DMS153 (cell line): ENCODE data around the gene APP.

Experiments used
- DNase-seq: peaks from one replicate; lab custom pipeline; 2025; lab: John Stamatoyannopoulos, UW

Gene APP

DNA sequence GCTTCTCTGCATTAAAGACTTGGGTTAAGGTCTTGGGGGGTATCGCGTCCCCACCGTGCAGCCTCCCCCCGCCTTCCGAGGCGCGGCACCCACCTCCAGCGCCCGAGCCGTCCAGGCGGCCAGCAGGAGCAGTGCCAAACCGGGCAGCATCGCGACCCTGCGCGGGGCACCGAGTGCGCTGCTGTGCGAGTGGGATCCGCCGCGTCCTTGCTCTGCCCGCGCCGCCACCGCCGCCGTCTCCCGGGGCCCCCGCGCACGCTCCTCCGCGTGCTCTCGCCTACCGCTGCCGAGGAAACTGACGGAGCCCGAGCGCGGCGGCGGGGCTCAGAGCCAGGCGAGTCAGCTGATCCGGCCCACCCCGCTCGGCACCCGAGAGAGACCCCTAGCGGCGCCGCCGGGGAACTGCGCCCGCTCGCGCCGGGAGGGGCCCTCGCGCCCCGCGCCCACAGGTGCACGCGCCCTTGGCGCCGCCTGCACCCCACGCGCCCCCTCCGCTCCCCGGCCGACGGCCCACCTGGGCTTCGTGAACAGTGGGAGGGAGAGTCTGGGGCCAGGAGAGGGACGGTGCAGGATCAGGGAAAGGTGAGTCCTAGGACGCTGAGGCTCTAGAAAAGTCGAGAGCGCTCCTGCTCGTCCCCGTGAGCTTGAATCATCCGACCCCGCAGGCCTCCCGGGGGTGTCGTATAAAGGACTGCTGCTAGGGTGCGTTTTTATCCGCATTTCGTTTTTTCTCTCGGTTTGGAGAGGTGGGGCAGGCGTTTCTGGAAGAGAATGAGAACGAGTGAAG is at the start of gene APP:
Gene APP, minus strand, starts transcription at position 300 of the 787 bp plus-strand sequence. Its CDS starts 150 bp downstream, at position 150.
- DNase-seq, result peak; percentile 43

DNA sequence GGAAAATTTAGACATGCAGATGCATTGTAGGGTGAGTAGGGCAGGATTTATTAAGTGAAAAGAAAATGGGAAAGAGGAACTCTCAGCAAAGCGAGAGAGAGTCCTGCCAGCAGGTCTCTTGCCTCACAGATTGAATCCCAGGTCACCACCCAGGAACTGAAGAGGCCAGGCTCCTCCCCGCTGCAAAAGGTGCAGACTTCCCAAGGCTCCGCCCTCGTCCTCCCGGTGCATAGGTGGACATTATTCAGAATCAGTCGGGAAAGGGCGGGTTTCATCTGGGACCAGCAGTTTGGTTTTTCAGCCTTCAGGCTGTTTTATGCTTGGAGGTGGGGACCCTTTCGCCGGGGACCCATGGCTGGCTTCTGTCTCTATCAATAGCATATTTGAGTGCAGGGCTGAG is 41.6 kb upstream of the APP start:
- DNase-seq, result no peak

DNA sequence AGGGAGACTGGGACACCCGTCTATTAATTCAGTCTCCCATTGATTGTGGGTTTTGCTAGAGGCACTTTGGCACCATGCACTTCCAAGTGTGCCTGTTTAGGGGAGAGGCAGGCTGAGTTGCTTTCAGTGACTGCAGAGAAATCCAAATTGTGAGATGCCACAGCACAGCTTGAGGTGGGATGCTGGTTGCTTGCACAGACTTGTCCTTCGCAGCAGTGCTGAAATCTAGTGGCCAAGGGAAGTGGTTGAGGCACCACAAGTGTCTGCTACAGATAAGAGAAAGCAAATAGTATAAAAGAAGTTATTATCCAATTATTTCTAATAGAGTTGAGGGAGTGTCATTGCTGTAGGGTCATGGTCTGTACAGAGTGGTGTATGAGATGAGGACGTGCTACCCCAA is 40.0 kb upstream of the APP start:
- DNase-seq, result no peak

DNA sequence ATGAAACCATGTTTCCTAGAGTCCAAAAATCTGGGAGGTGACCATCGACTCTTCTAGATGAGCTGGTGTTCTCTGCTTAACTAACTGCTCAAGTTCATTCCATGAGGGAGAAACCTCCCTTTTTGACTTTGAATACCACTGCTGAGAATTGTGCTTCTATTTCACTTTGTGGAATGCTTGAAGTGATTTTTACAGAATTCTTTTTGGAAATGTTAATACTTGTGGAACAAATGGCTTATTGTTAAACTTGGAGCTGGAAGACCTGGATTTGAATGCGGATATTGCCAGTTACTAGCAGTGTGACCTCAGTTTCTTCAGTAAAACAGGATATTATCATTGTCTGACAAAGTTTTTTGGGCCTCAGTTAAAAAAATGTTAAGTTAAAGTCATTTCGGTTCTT is 36.5 kb upstream of the APP start:
- no peak for DNase-seq

DNA sequence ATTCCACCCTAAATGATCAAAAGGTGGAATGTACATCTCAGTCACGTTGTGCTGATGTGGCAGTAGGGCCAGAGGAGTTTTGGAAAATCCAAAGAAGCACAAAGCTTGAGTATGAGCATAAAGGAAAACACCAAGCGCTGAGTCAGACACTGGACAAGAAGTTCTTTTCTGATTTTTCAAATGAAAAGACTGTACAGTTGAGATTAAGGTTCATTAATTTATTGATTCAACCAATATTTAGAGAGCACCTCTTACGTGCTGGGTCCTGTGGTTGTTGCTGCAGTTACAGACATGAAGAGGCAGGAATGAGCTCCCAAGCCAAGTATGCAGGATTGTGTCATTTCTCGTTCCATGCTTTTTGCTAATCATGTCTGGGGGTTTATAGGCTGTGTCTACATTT is 28.9 kb upstream of the APP start:
- no peak for DNase-seq

DNA sequence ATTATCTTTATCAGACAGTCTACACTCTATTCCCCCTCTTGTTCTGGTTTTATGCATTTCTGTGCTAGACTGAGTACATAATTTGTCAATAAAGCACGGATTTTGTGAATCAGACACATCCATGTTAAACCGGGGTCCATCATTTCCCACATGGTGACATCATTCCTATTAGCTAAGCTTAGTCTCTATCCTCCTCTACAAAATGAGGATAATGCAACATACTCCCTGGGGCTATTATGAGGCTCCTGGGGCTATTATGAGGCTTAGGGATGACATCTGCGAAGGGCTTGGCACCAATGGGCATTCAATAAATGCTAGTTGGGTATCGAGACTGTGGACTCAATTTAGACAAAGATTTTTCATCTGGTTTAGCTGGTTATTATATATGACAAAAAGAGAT is 25.1 kb upstream of the APP start:
- no peak for DNase-seq

DNA sequence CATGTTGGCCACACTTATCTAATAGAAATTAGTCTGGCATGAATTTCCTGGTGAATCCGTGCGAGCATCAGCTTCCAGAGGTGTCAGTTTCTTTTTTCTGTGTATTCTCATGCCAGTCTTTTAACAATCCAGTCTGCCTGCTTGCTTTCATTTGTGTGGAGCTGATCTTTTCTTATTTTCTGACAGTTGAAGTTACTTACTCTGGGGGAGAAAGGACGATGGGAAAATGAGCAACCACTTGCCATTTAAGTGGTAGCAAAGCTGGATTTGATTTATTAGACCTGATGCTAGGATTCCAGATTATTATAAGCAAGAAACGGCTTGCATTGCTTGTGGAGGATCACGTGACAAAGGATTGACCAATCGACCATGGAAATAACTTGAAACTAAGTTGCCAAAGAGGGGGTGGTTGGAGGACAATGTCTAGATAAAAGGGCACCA is 24.3 kb upstream of the APP start:
- DNase-seq, result no peak

DNA sequence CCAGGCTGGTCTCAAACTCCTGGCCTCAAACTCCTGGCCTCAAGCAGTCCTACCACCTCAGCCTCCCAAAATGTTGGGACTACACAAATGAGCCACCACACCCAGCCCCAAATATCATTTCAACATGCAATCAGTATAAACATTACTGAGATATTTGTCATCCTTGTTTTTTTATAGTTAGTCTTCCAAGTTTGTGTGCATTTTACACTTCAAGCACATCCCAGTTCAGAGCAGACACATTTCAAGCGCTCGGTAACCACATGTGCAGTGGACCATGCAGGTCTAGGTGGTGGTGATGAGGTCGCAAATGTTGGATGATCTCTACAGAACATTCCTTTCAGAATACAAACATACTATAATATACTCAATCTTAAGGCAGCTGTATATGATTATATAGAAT is 23.8 kb upstream of the APP start:
- DNase-seq, result no peak

DNA sequence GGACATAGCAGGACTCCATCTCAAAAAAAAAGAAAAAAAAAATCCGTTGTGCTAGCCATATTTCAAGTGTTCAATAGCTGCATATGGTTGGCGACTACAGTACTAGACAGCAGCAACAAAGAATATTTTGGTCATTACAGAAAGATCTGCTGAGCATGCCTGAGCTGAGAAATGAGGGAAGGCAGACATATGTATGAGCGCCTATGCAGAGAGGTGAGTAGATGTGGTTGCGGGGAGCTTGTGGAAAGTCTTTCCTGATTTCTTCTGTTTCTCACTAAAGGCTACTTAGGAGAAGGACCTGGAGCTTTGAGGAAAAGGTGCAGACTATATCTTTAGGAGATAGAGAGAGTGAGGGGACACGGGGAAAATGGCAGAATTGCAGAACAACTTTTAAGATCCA is 21.0 kb upstream of the APP start:
- no peak for DNase-seq

DNA sequence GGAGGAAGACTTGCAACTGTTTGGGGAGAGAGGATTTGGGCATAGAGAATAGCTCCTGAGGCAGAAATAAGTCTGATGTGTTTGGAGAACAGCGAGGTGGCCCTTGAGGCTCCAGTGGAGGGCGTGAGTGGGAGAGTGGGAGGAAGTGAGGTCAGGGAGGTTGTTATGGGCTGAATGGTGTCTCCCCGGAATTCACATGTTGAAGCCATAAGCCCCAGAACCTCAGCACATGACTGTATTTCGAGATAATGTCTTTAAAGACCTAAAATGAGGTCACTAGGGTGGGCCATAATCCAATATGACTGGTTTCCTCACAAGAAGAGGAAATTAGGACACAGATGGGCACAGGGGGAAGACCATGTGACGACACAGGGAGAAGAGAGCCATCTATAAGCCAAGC is 17.9 kb upstream of the APP start:
- DNase-seq, result no peak

DNA sequence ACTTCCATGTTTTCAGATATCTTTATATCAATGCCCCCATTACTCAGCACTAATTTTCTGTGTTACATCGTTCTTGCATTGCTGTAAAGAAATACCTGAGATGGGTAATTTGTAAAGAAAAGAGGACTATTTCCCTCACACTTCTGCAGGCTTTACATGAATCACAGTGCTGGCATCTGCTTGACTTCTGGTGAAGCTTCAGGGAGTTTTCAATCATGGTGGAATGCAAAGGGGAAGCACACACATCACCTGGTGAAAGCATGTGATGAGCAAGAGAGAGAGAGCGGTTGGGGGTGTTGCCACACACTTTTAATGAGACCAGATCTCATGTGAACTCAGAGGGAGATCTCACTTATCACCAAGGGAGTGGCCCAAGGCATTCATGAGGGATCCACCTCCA is 14.9 kb upstream of the APP start:
- DNase-seq, result no peak

DNA sequence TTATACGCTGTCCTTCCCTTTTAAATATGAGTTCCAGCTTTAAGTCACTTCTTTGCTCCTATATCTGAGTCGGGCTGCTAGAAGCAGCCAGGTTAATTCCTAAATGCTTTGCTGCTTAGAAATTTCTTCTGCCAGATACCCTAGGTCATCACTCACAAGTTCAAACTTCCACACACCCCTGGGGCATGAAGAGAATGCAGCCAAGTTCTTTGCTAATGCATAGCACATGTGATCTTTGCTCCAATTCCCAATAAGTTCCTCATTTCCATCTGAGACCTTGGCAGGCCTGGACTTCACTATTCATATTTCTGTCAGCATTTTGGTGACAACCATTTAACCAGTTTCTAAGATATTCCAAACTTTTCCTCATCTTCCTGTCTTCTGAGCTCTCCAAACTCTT is 14.5 kb upstream of the APP start:
- no peak for DNase-seq

DNA sequence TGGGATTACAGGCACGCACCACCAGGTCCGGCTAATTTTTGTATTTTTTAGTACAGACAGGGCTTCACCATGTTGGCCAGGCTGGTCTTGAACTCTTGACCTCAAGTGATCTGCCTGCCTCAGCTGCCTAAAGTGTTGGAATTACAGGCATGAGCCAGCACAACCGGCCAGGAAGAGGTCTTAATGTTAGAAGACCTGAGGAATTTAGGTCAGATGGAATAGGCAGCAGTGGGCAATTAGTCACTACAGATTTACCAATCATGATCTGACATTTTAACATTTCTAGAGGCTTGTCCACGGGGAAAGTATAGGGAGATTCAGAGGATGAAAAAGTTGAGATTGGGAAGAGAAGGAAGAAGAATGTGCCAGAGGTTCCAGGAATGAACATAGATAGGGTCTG is 8.9 kb upstream of the APP start:
- no peak for DNase-seq

DNA sequence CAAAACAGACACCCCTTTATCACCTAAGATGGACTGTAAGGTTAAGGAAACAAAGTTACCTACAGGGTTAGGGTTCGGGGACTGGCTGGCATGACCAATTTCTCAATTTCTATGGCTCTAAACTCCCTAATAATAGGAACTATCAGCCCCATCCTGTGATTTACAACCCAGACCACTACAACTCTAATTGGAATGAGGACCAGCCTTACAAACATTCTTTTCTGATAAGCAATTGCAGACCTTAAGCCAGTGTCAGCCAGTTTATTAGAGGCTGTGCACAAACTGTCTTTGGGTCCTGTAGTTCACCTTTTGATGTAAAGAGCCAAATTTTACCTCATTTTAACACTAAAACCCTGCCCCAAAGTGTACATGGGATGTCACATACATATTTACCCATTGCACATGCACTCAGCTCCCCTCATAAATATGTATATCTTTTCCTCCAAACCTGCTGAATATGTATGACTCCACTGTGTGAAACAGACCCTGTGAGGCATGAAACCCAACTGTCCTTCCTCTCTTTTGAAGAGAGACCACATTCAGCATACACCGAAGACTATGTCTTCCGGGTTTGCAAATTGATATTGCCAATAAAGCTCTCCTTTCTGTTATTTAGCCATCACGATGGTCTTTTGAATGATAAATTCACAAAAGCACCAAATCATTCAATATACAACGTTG is 7.3 kb upstream of the APP start:
- no peak for DNase-seq

DNA sequence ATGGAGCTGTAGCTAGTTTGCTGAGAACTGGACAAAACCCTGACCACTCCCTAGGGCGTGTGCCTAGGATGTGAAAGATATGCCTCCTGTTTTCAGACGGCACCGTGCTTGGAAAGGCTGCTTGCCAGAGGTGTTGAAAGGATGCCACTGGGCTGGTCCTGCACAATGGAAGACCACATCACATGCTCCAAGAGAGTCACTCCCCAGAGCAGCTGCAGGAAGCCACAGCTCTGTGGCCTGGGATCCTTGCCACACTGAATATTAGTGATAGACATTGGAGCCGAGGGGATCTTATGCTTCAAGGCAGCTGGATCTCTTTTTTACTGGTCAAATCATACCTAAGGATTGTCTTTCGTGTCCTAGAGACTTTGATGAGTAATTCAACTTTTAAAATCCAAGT is 6.6 kb upstream of the APP start:
- DNase-seq, result no peak

DNA sequence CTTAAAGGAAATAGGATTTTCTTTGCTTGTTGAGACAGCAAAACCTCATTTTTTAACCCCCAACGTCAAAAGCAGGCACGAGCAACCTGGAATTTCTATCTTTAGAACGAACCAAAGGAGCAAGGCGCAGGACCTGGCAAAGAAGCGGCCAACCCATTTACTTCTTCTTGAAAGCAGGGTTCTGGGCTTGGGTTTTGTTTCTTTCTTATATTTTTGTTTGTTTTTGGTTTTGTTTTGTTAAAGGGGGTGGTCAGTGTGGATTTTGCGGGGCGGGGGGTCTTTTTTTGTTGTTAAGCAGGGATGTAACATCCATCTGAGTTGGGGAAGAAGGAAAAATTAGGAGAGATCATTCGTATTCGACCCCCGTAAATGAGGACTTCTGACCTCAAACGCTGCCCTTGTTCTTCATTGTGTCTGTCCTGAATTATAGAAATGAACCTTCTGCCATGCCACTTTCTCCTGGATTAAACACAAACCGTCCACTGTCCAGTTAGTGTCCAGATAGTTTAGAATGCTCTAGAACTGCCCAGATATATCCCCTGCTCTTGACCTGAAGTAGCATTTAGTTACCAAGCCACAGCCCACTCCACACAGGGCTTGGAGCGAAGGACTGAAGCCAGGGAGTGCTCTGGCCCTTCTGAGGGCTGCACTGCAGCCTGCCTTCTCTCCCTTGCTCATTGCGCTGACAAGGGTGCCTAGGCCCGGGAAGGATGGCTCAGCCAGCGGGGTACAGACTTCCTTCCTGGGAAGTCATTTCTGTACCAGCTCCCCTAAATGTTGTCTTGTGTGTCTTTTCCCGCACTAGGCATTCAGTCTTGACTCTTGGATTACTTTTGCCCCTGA is 909 bp upstream of the APP start:
- no peak for DNase-seq

DNA sequence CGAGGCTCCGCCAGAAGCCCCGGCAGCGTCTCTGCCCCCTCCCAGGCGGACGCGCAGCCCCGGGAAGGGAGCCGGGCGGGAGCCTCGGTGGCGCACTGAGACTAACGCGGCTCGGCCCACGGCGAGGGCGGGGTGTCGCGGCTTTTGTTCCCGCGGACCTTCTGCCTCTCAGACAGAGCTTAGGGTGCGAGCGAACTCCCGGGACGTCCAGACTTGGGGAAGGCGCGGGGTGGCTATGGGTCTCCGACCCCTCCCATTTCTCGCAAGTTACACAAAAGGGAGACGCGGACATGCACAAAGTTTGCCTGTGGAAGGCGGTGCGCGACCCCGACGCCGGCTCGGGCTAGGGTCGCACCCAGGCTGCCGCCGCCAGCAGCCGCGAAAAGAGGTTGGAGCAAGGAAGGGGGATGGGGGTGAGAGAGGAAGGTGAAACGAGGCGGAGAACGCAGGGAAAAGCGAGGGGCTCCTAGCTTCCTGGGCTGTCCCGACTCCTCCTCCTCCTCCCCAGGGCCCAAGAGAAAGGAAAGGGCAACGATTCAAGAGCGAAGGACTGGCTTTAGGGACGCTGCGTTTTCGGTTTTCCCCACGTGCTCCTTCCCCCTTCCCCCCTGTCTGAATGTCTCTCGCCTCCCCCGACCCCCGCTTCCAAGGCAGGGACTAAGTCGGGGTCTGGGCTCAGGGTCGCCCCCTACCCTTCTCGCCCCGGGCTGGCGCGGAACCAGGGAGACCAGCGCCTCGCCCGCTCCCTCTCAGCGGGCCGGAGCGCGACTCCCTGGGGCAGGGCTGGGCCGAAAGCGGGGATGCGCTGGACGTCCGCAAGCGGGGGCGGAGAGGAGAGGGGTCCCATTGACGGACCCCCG is 729 bp downstream of the APP start:
- DNase-seq, result no peak

DNA sequence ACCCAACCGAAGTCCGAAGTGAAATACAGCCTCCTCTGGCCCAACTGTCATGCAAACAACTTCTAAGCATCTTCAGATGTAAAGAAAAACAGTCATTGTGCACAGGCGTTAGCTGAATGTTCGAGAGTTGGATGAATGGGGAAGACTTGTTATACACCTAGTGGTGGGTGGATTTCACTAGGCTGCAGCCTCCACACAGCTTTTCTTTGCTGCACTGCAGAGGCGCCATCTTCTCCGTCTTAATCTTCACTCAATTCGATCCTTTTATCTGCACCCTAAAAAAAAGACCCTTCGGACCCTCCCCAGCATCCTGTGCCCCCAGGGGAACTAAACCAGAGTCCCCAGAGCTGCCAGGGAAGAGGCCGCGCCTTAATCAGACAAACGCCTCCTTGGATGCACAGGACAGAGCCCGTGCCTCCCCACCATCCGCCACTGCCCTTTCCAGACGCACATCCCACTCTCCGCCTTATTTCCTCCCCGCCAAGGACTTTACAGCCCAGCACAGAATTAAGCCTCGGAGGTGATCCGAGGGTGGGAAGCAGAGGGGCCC is 1.4 kb downstream of the APP start:
- peak; percentile 20 for DNase-seq

DNA sequence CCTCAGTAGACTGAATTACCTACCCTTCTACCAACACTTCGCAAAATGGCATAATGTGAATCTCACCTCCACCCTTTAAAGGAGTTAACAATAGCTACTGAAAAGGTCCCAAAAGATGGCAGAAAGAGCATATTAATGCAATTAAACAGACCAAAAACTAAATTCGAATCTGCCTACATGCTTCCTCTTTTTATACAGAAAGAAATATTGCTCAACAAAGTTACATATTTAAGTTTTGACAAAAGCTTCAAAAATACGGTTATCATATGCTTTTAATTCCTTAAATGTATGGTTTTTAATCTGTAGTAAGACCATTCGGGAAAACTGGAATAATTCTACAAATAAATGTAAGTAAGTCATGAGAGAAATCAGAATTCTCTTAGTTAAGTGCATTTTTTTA is 2.2 kb downstream of the APP start:
- DNase-seq, result no peak

DNA sequence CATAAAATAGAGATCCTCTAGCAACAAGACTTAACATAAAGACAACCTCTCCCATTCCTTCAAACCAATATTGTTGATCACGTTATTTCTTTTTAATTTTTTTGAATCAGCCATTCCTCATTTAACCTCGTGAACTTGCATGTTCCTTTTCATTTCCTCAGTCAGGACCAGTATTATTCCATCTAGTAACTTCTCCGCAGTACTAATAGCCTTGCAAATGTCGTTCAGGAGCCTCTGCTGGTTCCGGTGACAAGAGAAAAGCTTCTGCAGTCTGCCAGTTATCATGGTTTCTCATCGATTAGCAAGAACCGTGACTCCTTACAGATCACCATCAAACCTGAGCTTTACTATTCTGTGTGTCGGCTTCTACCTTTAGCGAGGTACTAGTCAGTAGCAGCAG is 3.0 kb downstream of the APP start:
- DNase-seq, result no peak

DNA sequence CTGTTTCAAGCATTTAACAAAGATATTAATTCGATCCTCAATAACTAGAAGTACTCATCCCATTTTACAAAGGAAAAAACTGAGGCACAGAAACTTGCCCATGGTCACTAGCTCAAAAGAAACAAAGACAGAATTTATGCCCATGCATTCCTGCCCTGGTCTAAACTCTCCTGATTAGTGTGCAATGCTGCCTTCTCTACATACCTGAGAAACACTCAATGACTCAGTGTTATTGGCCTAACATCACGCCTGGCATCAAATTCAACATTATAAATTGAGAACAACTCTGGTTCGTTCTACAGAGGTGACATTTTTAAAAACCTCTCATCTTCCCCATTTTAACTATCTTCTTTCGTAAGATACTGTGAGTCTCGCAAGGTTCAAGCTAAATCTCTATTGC is 5.2 kb downstream of the APP start:
- no peak for DNase-seq

DNA sequence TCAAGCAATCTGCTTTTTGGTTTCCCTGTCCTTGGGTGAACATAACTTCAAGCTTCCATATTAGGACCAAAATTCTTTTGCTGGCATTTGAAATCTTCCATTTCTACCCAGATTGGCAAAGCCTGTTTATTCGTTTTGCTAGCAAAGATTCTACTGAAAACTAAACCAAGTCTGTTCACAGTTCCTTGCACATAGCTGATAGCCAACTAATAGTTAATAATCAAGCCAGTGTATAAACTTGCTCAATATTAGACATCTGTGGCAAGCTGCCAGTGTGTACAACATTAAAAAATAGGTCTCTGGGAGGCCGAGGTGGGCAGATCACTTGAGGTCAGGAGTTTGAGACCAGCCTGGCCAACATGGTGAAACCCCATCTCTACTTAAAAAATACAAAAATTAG is 6.3 kb downstream of the APP start:
- no peak for DNase-seq
